Activated naive CD8-positive, alpha-beta T cell treated with anti-CD3 and anti-CD28 coated beads, Interleukin-2, amount 10 ng/mL, durations not matched to agents 7 days and 5 days (primary cell): Measurements from ENCODE around the gene HILPDA. TPM values are rescaled to one million over a fixed set of nuclear protein-coding genes. Genes with fewer than 3 reads are reported as not detected.
"Not testable (repeated sequence)": the region's sequence is repeated elsewhere in the genome, so short reads cannot be mapped to it uniquely, and the experiment has no call there.

Experiments used
- ATAC-seq: fragments of 150-1000 bp; cut with Tn5 transposase; one replicate; pipeline ENCODE4 v1.10.0; 2021; ENCODE audit warnings: low read depth, moderate library complexity
- POLR2A ChIA-PET: fragments of 350-600 bp; sonication (Branson Sonifier 250); formaldehyde crosslinking; loops from one replicate; lab custom pipeline; 2021; ENCODE audit warnings: antibody characterized with exemption; lab: Charles Lee
- DNase-seq: peaks from one replicate; pipeline ENCODE4 v3.0.0; 2021
- H3K27ac Mint-ChIP-seq: one replicate; pipeline ENCODE4 v1.8.0; 2022; ENCODE audit warnings: mild to moderate bottlenecking, mixed read lengths
- H3K27me3 Mint-ChIP-seq: one replicate; pipeline ENCODE4 v1.8.0; 2022; ENCODE audit warnings: mild to moderate bottlenecking, moderate library complexity, mixed read lengths
- H3K36me3 Mint-ChIP-seq: one replicate; pipeline ENCODE4 v1.8.0; 2021; ENCODE audit warnings: mild to moderate bottlenecking, mixed read lengths
- H3K4me1 Mint-ChIP-seq: one replicate; pipeline ENCODE4 v1.8.0; 2021; ENCODE audit warnings: mixed read lengths
- H3K4me3 Mint-ChIP-seq: one replicate; pipeline ENCODE4 v1.8.0; 2022; ENCODE audit warnings: mild to moderate bottlenecking, moderate library complexity, mixed read lengths
- H3K9me3 Mint-ChIP-seq: one replicate; pipeline ENCODE4 v1.8.0; 2021; ENCODE audit warnings: mixed read lengths
- total RNA-seq, 2 experiments: library from RNA; stranded (reverse); gene quantifications; one replicate each; pipeline ENCODE4 v1.2.3, GENCODE V29; 2021

HILPDA gene
- total RNA-seq, 2 experiments from 2014 or later = 27.8 to 28.4 TPM

GRCh38 chr7:128505416-128505815 is 49.7 kb downstream of the HILPDA start:
- POLR2A ChIA-PET, H3K27ac Mint-ChIP-seq, ATAC-seq, H3K9me3 Mint-ChIP-seq, H3K27me3 Mint-ChIP-seq, DNase-seq, H3K4me1 Mint-ChIP-seq, H3K4me3 Mint-ChIP-seq: not testable (repeated sequence)
- H3K36me3 Mint-ChIP-seq = peaks cover 14% of the 10 kb centered on the region

- H3K4me3 Mint-ChIP-seq, H3K4me1 Mint-ChIP-seq, H3K27me3 Mint-ChIP-seq, H3K9me3 Mint-ChIP-seq, DNase-seq, H3K27ac Mint-ChIP-seq: not testable (repeated sequence)
- H3K36me3 Mint-ChIP-seq = peaks cover 11% of the 10 kb centered on the region
- peak; percentile 60 for ATAC-seq
- POLR2A ChIA-PET = interaction anchor here (0.7 kb wide), 2 partner anchors 51 to 186 kb away, joined by 5 read pairs; partner anchors contain the start of gene HILPDA
Observed at GRCh38 chr7:128506819-128507218, 51.1 kb downstream of the HILPDA start.

DNA sequence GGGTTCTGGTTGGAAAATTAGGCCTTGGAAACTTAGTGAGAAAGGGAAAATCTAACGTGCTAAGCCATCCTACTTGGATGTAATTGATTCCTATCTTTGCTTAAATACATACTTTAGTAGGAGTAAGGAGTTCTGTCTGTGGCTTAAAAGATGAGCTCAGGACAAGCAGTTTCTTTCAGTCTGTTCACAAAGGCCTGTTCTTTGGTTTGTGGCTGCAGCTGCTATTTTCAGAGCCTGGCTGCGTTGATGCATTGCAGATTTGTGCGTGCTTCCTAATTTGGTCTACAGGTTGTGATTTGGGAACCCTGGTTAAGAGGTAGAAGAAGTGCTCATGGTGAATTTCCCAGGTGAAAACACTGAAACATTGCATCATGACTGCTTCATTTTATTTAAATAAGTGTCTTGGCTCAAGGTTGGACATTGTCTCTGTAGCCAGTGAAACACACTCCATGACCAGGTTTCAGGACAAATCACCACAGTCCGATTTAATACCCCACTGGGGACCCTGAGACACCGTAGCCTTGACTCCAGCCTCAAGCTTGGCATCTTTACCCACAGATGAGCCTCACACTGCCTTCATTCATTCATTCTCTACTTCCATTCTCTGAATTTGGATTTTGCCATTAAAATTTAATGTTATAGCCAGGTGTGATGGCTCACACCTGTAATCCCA is 51.8 kb downstream of the HILPDA start:
- H3K36me3 Mint-ChIP-seq, H3K27ac Mint-ChIP-seq, ATAC-seq, H3K4me1 Mint-ChIP-seq, H3K27me3 Mint-ChIP-seq, H3K9me3 Mint-ChIP-seq, H3K4me3 Mint-ChIP-seq, DNase-seq: not testable (repeated sequence)
- POLR2A ChIA-PET = interaction anchor here (0.7 kb wide), 1 partner anchor 187 kb away, joined by 5 read pairs; no protein-coding TSS in a partner anchor

Other genes with a start within 250 kb of the HILPDA start
- not detected for gene LEP, start 214.6 kb upstream of the HILPDA start, total RNA-seq
- gene RBM28, start 112.0 kb upstream of the HILPDA start, total RNA-seq = 10 to 100 TPM; 42.0 to 42.9 TPM
- under 1 TPM; 0.28 to 0.30 TPM for gene PRRT4, start 94.2 kb upstream of the HILPDA start, total RNA-seq
- gene IMPDH1, start 45.9 kb upstream of the HILPDA start, total RNA-seq = 10 to 100 TPM; 59.0 to 64.4 TPM
- gene METTL2B, start 20.9 kb downstream of the HILPDA start, total RNA-seq = 10 to 100 TPM; 26.7 to 27.8 TPM
- 1 to 10 TPM in 1 of 2 experiments, under 1 TPM in 1; 0.88 to 1.9 TPM for gene GARIN1A, start 216.4 kb downstream of the HILPDA start, total RNA-seq